GM12873 (cell line): ENCODE data around the gene RAD54L2.

Experiments used
- CTCF ChIP-seq: IDR thresholded peaks from 2 replicates; pipeline ENCODE4 v1.5.1; 2012; ENCODE audit warnings: low read depth, mild to moderate bottlenecking, moderate library complexity, low read length, control low read depth; ENCODE audit not compliant: insufficient read depth; ENCODE audit errors: missing control alignments

The RAD54L2 gene

GRCh38 chr3:51538459-51539290 lies at the start of gene RAD54L2:
TSS of gene RAD54L2 (plus strand) at chr3:51538719. CDS start at chr3:51590421, 51,702 bp downstream.
- TF ChIP-seq CTCF = peak; percentile 37

- TF ChIP-seq CTCF = no peak
Measured at GRCh38 chr3:51498876-51499738, 39.4 kb upstream of the RAD54L2 start.

DNA sequence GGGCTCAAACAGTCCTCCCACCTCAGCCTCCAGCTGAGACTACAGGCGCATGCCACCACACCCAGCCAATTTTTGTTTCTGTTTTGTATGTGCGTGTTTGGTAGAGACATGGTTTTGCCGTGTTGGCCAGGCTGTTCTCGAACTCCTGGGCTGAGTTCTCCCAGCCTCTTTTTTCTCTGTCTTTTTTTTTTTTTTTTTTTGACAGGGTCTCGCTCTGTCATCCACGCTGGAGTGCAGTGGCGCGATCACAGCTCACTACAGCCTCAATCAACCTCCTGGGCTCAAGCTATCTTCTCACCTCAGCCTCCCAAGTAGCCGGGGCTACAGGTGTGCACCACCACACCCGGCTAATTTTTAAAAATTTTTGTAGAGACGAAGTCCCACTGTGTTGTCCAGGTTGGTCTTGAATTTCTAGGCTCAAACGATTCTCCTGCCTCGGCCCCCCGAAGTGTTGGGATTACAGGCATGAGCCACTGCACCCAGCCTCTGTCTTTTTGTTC lies 37.8 kb upstream of the RAD54L2 start:
- TF ChIP-seq CTCF = no peak

GRCh38 chr3:51501833-51502561 lies 36.5 kb upstream of the RAD54L2 start:
- TF ChIP-seq CTCF = peak; percentile 95

DNA sequence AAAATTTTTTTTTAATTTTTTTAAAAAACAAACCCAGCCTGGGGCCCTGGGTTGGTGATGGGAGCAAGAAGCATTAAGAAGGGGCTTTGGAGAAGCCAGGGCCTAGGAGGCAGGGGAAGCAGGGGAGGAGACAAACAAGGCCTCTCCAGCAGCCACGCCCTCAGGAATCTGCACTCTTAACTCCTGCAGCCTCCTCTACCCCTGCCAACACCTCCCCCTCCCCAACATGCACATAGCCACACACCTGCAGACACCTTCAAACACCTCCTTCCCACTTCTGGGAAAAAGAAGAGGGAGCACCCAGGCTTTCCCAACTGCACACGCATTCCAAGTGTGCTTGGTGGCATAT lies 36.0 kb upstream of the RAD54L2 start:
- no peak for TF ChIP-seq CTCF

DNA sequence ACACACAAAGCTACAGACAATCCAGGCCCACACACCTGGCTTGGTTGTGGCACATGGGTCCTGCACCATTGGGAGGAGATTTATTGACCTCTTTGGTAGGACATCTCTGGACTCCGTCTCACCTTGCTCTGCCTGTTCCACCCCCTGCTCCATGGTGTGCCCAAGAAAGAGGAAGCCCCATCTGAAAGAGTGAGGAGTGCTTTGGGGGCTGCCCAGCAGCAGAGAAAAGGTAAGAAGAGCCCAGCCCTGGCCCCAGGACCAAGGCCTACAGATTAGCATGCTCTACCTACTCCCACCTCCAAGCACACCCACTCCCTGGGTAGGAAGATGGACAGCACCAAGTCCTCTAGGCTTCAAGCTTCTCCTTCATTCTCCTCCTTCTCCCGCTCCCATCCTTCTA lies 35.5 kb upstream of the RAD54L2 start:
- TF ChIP-seq CTCF = no peak
